NB4 (cell line): ENCODE measurements around the gene PCSK6.

ENCODE experiments used
- DNase-seq: peaks from one replicate; pipeline ENCODE4 v3.0.0; 2010; ENCODE audit warnings: low read depth
- H3K4me3 ChIP-seq: one replicate; pipeline ENCODE4 v1.5.1; 2011; ENCODE audit warnings: mild to moderate bottlenecking, low read depth, low read length, moderate library complexity
- MYC ChIP-seq: IDR thresholded peaks from 2 replicates; pipeline ENCODE4 v1.6.1; 2011; ENCODE audit warnings: low read depth, low read length
- POLR2A ChIP-seq: IDR thresholded peaks from 2 replicates; pipeline ENCODE4 v1.6.1; 2011; ENCODE audit warnings: mild to moderate bottlenecking; ENCODE audit not compliant: insufficient read length; ENCODE audit errors: extremely low read depth
- TF ChIP-seq, protein P1 (sequence below): IDR thresholded peaks from one replicate; pipeline ENCODE4 v1.5.1; 2012; ENCODE audit warnings: low read depth, low read length
- TF ChIP-seq, protein P2 (sequence below): IDR thresholded peaks from 2 replicates; pipeline ENCODE4 v1.6.1; 2011; ENCODE audit warnings: low read depth, low read length

Gene PCSK6

DNA sequence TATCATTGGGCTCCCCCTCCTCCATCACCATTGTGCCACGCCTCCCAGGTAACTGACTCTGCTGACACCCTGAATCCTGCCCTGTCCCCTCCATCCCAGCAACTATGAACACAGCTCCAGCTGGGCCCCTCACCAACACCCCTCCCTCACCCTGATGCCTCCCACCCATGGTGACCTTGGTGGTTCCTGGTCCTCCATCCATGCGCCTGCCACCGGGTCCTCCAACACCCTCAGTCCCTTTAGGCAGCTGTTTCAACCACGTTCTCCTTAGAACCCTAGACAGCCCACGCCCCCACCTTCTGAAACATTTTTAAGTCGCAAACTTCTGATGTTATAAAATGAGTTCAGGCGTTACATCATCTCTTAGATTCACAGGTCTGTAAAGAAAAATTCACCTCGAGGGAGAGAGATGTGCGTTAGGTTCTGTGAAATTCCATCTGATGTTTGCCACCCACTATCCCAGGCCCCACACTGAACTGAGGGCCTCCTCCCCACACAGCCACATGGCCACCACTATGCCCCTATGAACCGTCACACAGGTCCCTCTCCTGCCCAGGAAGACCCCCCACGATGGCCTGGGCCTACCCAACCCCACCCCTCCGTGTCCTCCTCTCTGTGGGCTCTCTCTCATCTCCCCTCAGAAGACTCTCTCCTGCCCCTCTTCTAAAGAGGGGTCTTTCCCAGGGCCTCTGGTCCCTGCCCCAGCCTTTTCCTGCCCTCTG lies 29.8 kb downstream of the PCSK6 start:
- TF ChIP-seq POLR2A = no peak
- TF ChIP-seq, protein P1, sequence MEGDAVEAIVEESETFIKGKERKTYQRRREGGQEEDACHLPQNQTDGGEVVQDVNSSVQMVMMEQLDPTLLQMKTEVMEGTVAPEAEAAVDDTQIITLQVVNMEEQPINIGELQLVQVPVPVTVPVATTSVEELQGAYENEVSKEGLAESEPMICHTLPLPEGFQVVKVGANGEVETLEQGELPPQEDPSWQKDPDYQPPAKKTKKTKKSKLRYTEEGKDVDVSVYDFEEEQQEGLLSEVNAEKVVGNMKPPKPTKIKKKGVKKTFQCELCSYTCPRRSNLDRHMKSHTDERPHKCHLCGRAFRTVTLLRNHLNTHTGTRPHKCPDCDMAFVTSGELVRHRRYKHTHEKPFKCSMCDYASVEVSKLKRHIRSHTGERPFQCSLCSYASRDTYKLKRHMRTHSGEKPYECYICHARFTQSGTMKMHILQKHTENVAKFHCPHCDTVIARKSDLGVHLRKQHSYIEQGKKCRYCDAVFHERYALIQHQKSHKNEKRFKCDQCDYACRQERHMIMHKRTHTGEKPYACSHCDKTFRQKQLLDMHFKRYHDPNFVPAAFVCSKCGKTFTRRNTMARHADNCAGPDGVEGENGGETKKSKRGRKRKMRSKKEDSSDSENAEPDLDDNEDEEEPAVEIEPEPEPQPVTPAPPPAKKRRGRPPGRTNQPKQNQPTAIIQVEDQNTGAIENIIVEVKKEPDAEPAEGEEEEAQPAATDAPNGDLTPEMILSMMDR = no peak
- TF ChIP-seq, protein P2, sequence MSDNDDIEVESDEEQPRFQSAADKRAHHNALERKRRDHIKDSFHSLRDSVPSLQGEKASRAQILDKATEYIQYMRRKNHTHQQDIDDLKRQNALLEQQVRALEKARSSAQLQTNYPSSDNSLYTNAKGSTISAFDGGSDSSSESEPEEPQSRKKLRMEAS = no peak
- TF ChIP-seq MYC = no peak
- no peak overlapping the region for H3K4me3 ChIP-seq
- no peak for DNase-seq

DNA sequence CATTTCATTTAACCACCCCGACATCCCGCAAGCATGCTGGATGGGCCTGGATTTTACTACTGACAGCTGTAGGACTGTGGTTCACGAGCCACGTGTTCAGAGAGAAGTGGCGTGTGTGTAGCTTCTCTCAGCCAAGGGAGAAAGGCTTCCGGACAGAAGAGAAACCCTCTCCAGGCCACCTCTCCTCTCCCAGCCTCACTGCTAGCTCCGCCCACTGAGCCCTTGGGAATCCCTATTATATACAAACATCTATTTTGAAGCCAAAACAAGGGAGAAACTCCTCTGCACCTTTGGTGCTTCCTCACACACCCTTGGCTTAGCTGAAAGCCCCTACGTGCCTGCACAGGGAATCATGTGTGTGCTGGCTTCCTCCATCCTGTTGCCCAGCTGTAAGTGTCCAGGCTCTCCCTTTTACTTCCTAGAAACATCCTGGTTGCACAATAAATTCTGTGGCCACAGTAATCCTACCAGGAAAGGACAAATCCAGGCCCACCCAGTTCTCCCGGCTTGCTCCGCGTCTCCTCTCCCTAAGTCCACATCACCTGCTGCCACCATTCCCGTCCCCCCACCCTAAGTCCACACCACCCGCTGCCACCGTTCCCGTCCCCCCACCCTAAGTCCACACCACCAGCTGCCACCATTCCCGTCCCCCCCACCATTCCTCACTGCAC lies 30.5 kb downstream of the PCSK6 start:
- no peak for DNase-seq
- TF ChIP-seq POLR2A (no peak), MYC (no peak)
- TF ChIP-seq, protein P2 = no peak
- TF ChIP-seq, protein P1 = no peak
- no peak overlapping the region for H3K4me3 ChIP-seq

DNA sequence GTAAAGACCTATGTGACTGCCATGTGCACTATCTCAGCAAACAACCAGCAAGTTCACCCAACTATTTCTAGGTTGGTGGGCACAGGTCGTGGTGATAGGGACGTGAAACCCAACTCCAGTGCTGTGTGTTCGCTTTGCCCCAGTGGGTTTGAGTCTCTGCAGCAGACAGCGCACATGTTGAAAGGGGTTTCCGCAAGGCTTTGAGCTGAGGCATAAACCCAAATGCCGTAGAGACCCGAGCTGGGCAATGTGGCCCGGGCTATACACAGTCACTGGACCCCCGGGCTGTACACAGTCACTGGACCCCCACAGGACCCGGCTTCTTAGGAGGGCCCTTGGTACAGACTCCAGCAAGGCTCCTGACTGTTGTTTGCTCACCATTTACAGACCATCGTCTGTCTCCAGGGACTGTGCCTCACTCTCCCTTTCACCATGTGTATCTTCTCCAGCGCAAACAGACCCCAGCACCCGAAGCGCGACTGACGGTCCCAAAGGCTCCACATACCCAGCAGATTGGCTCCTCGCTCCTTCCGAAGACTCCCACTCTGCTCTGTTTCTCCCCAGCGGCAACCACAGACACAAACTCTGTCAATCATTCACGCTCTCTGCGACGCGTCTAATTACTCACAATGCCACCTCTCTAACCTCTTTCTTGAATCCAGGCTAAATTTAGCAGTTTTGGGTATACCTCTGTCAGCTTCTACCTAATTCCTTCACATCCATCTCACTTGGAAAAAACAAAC lies 31.2 kb downstream of the PCSK6 start:
- H3K4me3 ChIP-seq = no peak overlapping the region
- no peak for TF ChIP-seq MYC
- TF ChIP-seq, protein P1 = no peak
- no peak for TF ChIP-seq POLR2A
- TF ChIP-seq, protein P2 = no peak
- DNase-seq = no peak

DNA sequence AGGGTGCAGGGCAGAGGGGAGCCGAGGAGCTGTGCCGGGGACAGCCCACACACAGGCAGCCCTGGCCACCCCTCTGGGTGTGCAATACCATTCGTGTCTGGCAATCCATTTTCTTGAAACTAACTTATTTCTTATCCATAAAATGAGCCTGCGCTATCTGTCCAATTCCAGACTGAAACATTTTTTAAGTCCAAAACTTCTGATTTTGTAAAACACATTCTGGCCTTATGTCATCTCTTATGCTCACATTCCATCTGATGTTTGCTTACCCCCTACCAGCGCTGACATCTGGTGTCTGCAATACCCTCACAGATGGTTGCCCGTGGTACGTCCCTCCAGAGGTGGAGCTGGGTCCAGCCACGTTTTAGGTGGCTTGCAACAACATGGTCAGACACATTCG lies 31.8 kb downstream of the PCSK6 start:
- no peak overlapping the region for H3K4me3 ChIP-seq
- DNase-seq = no peak
- TF ChIP-seq MYC = no peak
- TF ChIP-seq, protein P2 = no peak
- TF ChIP-seq, protein P1 = no peak
- no peak for TF ChIP-seq POLR2A

DNA sequence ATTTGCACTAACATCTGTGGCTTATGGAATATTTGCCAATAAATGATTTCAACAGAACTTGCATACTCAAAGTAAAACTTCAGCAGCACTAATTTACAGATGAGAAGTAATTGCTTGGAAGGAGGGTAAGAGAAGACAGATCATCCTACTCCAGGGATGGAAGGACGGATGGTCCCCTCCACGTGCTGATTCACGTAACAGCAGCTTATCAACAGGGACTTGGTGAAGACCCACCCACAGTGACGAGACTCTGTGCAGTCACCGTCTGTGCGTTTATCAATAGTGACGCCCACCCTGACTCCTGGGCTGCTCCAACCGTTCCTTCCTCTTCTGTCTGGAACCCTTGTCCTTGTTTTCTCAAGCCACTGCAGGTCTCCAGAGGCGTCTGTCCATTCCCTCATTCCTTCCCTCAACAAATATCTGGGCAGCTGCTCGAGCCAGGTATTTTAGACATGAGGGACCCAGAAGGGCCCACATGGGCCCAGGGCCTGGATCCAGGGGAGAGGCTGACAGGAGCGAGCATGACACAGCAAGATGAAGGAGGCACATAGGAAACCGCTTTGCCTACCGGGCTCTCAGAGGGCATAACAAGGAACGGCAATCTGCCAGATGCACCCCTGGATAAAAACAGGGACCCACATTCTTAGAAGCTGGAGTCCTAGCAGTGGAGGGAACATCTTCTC lies 33.3 kb downstream of the PCSK6 start:
- no peak for DNase-seq
- TF ChIP-seq POLR2A = no peak
- H3K4me3 ChIP-seq = no peak overlapping the region
